Measurements from ENCODE around the gene TPR.
A peak's percentile ranks its signal among the peaks of the same experiment; 100 is the strongest.

TPR gene

GRCh38 chr1:186283374-186283773 is 91.7 kb downstream of the TPR start:
- DNase-seq = no peak

GRCh38 chr1:186282466-186282865 is 92.6 kb downstream of the TPR start:
- DNase-seq = peak; percentile 6

- peak; percentile 18 for DNase-seq
Measured at GRCh38 chr1:186275822-186276221, 99.2 kb downstream of the TPR start.

- DNase-seq = no peak
Measured at GRCh38 chr1:186272486-186272885, 102.6 kb downstream of the TPR start.

- DNase-seq = no peak
Measured at GRCh38 chr1:186271032-186271431, 104.0 kb downstream of the TPR start.

All from eye (tissue), 1 donor.